ENCODE results near the gene SYNE1.
"Not testable (repeated sequence)": the region's sequence is repeated elsewhere in the genome, so short reads cannot be mapped to it uniquely, and the experiment has no call there.

SYNE1 gene

DNA sequence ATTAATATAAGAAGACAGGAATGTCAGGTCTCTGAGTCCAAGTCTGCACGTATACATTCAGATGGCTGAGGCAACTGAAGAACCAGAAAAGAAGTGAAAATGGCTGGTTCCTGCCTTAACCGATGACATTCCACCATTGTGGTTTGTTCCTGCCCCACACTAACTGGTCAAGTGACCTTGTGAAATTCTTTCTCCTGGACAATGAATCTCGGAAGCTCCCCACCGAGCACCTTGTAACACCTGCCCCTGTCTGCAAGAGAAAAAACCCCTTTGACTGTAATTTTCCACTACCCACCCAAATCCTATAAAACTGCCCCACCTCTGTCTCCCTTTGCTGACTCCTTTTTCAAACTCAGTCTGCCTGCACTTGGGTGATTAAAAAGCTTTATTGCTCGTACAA is 140.4 kb downstream of the SYNE1 start:
- TF ChIP-seq POLR2AphosphoS5 (IDR thresholded peaks at IDR 0.05; ENCODE audit: low read depth) (no peak), GABPA (IDR thresholded peaks at IDR 0.05; ENCODE audit: low read depth) (no peak), SPI1 (IDR thresholded peaks at IDR 0.05; ENCODE audit: borderline replicate concordance, low read depth) (no peak)
- TF ChIP-seq, protein P1, sequence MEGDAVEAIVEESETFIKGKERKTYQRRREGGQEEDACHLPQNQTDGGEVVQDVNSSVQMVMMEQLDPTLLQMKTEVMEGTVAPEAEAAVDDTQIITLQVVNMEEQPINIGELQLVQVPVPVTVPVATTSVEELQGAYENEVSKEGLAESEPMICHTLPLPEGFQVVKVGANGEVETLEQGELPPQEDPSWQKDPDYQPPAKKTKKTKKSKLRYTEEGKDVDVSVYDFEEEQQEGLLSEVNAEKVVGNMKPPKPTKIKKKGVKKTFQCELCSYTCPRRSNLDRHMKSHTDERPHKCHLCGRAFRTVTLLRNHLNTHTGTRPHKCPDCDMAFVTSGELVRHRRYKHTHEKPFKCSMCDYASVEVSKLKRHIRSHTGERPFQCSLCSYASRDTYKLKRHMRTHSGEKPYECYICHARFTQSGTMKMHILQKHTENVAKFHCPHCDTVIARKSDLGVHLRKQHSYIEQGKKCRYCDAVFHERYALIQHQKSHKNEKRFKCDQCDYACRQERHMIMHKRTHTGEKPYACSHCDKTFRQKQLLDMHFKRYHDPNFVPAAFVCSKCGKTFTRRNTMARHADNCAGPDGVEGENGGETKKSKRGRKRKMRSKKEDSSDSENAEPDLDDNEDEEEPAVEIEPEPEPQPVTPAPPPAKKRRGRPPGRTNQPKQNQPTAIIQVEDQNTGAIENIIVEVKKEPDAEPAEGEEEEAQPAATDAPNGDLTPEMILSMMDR (IDR thresholded peaks at IDR 0.05; ENCODE audit: insufficient read depth, low read length): no peak
- TF ChIP-seq, protein P2, sequence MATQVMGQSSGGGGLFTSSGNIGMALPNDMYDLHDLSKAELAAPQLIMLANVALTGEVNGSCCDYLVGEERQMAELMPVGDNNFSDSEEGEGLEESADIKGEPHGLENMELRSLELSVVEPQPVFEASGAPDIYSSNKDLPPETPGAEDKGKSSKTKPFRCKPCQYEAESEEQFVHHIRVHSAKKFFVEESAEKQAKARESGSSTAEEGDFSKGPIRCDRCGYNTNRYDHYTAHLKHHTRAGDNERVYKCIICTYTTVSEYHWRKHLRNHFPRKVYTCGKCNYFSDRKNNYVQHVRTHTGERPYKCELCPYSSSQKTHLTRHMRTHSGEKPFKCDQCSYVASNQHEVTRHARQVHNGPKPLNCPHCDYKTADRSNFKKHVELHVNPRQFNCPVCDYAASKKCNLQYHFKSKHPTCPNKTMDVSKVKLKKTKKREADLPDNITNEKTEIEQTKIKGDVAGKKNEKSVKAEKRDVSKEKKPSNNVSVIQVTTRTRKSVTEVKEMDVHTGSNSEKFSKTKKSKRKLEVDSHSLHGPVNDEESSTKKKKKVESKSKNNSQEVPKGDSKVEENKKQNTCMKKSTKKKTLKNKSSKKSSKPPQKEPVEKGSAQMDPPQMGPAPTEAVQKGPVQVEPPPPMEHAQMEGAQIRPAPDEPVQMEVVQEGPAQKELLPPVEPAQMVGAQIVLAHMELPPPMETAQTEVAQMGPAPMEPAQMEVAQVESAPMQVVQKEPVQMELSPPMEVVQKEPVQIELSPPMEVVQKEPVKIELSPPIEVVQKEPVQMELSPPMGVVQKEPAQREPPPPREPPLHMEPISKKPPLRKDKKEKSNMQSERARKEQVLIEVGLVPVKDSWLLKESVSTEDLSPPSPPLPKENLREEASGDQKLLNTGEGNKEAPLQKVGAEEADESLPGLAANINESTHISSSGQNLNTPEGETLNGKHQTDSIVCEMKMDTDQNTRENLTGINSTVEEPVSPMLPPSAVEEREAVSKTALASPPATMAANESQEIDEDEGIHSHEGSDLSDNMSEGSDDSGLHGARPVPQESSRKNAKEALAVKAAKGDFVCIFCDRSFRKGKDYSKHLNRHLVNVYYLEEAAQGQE (IDR thresholded peaks at IDR 0.05; ENCODE audit: insufficient replicate concordance, low read depth): no peak
- Histone ChIP-seq H3K27me3 (ENCODE audit: insufficient read depth, poor library complexity, severe bottlenecking) (no peaks in the 10 kb centered on the region), H3K4me3 (replicated peaks; ENCODE audit: insufficient read depth, low read length) (no peak overlapping the region), H3K27ac (replicated peaks) (no peak overlapping the region)
- no peak for DNase-seq (ENCODE audit: low read depth in 1 of 2, low spot score in 1 of 2)

DNA sequence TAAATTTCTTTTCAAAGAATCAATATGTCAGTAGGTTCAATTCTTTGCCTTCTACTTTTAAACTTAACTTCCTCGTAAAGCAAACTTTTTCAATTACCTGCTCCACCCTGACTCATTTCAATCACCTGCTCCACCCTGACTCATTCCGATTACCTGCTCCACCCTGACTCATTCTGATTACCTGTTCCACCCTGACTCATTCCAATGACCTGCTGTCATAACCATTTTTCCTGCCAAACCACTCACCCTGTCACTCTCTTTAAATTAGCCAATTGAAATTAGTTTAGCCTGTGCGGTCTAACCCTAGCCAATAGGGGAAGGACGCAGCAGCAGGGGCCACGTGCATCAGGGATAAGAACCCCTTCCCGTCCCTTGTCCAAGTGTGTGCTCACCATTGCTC is 141.7 kb downstream of the SYNE1 start:
- not testable (repeated sequence) for H3K27me3 ChIP-seq (ENCODE audit: insufficient read depth, poor library complexity, severe bottlenecking); H3K27ac ChIP-seq (replicated peaks); H3K4me3 ChIP-seq (replicated peaks; ENCODE audit: insufficient read depth, low read length); DNase-seq (ENCODE audit: low read depth in 1 of 2, low spot score in 1 of 2)

DNA sequence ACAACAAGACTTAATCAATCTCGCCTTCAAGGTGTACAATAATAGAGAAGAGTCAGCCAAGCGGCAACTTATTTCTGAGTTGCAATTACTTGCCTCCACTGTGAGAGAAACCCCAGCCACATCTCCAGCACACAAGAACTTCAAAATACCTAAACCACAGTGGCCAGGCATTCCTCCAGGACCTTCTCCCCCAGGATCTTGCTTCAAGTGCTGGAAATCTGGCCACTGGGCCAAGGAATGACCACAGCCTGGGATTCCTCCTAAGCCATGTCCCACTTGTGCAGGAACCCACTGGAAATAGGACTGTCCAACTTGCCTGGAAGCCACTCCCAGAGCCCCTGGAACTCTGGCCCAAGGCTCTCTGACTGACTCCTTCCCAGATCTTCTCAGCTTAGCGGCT is 144.9 kb downstream of the SYNE1 start:
- not testable (repeated sequence) for H3K4me3 ChIP-seq (replicated peaks; ENCODE audit: insufficient read depth, low read length); DNase-seq (ENCODE audit: low read depth in 1 of 2, low spot score in 1 of 2); H3K27me3 ChIP-seq (ENCODE audit: insufficient read depth, poor library complexity, severe bottlenecking); H3K27ac ChIP-seq (replicated peaks)

DNA sequence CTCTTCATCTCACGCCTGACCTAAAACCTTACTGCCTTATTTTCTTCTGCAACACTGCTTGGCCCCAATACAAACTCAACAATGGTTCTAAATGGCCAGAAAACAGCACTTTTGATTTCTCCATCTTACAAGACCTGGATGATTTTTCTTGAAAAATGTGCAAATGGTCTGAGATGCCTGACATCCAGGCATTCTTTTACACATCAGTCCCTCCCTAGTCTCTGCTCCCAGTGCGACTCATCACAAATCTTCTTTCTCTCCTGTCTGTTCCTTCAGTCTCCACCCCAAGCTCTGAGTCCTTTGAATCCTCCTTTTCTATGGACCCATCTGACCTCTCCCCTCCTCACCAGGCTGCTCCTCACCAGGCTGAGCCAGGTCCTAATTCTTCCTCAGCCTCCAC is 145.7 kb downstream of the SYNE1 start:
- not testable (repeated sequence) for H3K4me3 ChIP-seq (replicated peaks; ENCODE audit: insufficient read depth, low read length); H3K27ac ChIP-seq (replicated peaks); DNase-seq (ENCODE audit: low read depth in 1 of 2, low spot score in 1 of 2); H3K27me3 ChIP-seq (ENCODE audit: insufficient read depth, poor library complexity, severe bottlenecking)

DNA sequence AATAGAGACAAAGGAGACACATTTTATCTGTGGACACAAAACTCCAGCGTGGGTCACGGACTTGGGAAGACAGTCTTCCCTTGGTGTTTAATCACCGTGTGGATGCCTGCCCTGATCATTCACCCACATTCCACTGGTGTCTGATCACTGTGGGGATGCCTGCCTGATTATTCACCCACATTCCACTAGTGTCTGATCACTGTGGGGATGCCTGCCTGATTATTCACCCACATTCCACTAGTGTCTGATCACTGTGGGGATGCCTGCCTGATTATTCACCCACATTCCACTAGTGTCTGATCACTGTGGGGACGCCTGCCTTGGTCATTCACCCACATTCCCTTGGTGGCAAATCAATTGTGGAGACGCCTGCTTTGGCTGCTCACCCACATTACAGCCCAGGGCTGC is 146.2 kb downstream of the SYNE1 start:
- H3K27ac ChIP-seq (replicated peaks); DNase-seq (ENCODE audit: low read depth in 1 of 2, low spot score in 1 of 2); H3K27me3 ChIP-seq (ENCODE audit: insufficient read depth, poor library complexity, severe bottlenecking); H3K4me3 ChIP-seq (replicated peaks; ENCODE audit: insufficient read depth, low read length): not testable (repeated sequence)

DNA sequence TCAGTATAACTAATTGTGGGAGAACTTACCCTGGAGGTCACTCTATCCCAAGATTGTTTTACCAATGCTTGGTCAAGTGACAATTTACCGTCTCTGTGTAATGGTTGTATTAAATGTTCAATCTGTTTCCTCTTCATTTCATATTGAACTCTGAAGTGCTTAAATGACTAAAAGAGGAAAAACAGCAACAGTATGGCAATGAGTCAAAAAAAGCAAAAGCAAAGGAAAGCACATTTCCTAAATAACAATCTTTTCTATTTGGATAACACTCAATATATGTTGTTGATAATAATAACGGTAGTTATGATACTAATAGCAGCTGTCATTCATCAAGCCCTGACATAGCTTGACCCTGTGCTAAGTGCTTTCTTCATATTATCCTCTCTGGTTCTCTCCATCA is 152.4 kb downstream of the SYNE1 start:
- no peak for DNase-seq (ENCODE audit: low read depth in 1 of 2, low spot score in 1 of 2)
- TF ChIP-seq GABPA (IDR thresholded peaks at IDR 0.05; ENCODE audit: low read depth) (no peak), SPI1 (IDR thresholded peaks at IDR 0.05; ENCODE audit: borderline replicate concordance, low read depth) (no peak), POLR2AphosphoS5 (IDR thresholded peaks at IDR 0.05; ENCODE audit: low read depth) (no peak)
- TF ChIP-seq, protein P1 (IDR thresholded peaks at IDR 0.05; ENCODE audit: insufficient read depth, low read length): no peak
- TF ChIP-seq, protein P2 (IDR thresholded peaks at IDR 0.05; ENCODE audit: insufficient replicate concordance, low read depth): no peak
- Histone ChIP-seq H3K27me3 (ENCODE audit: insufficient read depth, poor library complexity, severe bottlenecking) (peaks cover 3% of the 10 kb centered on the region), H3K4me3 (replicated peaks; ENCODE audit: insufficient read depth, low read length) (no peak overlapping the region), H3K27ac (replicated peaks) (no peak overlapping the region)

Data from HL-60 (cell line).